AG08396 (cell line): ENCODE data around the gene ELFN1.

ENCODE experiments used
- DNase-seq: peaks from one replicate; pipeline ENCODE4 v3.0.0; 2012; ENCODE audit warnings: low spot score, mixed read lengths

Gene ELFN1

DNA sequence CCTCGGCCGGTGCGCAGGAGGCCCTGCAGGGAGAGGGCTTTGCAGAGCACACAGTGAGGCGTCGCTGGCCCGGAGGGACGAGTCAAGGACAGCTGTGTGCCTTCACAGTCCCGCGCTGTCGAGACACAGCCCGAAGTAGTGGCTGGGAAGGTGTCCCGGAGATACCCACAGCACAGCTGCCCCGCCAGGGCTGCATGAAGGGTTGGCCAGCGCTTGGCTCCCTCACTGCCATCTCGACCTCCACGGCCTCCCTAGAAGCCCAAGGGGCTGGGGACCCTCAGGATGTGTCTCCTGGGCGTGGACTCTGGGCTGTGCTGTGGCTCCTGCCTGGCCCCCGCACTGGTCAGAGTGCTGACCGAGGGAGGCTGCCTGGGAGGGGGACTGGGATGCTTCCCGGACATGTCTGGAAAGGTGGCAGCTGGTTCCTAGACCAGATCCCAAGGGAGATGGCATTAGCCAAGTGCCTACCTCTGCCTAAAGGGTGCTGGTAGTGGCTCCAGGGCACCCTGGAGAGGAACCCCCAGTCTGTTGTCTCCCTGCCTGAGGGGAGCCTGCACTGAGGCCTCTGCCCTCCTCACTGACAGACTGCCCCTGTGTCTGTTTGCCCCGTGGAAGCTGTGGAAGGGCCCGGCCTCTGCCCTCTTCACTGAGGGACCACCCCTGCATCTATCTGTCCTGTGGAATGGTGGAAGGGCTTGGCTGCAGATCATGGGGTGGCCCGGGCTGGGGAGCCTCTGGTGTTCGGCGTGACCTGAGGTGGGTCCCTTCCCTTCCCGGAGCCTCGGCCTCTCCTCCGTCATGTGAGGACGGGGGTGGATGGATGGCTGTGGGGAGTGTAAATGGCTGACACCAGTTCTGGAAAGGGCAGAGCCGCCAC is 5.8 kb downstream of the ELFN1 start:
- no peak for DNase-seq

DNA sequence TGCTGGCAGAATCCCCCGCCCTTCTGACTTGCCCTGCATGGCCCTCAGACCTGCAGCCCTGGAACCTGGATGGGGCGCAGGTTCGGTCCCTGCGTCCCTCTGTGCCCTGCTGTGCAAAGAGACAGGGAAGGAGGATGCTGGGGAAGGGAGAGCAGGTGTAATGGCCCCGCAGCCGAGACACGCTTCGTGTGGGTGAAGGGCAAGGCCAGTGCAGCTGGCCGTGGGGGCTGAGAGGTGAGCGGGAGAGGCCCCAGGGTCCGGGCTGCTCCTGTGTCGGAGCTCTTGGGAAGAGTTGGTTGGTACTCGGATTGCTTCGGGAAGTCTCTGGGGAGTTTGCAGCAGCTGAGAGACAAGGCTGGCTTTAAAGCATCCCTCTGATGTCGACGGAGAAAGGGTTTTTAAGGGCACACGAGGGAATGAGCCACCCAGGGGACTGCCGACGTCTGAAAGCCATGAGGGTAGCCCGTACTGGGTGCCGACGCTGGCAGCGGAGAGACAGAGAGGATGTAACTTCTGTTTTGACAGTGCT is 6.5 kb downstream of the ELFN1 start:
- no peak for DNase-seq

DNA sequence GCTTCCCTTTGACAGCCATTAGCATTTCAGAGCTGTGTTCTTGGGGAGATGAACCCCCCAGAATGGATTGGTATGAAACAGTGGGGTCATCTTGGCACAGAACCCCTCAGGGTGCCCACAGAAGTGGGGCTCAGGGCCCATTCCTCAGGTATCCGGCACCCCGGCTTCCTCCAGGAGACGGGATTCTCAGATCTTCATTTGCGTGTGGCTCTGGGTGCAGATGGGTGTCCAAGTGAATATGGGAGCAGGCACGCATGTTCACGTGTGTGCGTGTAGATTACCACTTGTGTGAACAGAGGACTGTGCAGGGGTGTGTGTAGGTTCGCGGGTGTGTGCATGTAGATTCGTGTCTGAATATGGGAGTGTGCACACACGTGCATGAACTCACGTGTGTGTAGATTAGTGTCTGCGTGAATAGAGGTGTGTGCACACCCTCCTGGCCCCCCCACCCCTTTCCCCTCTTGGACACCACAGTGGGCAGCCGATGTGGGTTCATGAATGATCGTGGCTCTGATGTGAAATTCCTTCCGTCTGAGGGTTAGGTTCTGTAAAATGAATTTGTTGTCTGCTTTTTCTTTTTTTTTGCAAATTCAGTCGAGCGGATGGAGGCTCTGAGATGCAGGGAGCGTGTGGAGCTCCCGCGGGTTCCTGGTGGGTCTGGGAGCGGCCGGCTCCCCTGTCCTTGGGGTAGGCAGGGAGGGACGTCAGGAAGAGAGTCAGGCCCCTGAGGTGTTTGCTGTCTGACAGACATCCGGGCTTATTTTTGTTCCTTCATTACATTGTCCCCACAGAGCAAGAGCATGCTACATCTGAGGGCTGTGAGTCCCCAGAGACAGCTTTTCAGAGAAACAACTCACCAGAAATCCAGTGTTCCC is 7.4 kb downstream of the ELFN1 start:
- DNase-seq, result no peak

- DNase-seq, result no peak
These were observed 8.0 kb downstream of the ELFN1 start for GRCh38 chr7:1678081-1678543.

GRCh38 chr7:1678571-1679325 is 8.7 kb downstream of the ELFN1 start:
- no peak for DNase-seq

GRCh38 chr7:1679326-1679965 is 9.4 kb downstream of the ELFN1 start:
- DNase-seq, result no peak

- DNase-seq, result no peak
These were observed 10.1 kb downstream of the ELFN1 start for GRCh38 chr7:1679966-1680730.

GRCh38 chr7:1681581-1681980 is 11.5 kb downstream of the ELFN1 start:
- DNase-seq, result no peak

DNA sequence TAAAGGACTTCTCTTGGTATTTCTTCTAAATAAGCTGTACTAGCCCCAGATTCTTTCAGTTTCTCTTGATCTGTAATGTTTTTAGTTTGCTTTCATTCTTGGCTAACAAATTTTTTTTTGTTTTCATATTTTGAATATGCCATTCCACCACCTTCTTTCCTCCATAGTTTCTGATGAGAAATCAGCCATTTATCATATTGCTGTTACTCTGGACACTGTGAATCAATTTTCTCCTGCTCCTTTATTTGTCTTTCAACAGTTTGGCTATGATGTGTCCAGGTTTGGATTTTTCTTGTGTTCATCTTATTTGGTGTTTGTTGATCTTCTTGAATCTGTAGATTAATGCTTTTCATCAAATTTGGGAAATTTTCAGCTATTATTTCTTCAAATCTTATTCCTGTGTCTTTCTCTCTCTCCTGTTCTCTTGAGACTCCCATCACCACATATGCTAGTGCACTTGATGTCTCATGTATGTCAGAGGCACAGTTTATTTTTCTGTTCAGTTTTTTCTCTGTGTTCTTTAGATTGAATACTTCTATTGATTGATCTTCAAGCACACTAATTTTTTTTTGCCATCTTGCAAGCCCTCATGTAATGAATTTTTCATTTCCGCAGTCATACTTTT is 15.0 kb downstream of the ELFN1 start:
- DNase-seq, result no peak

DNA sequence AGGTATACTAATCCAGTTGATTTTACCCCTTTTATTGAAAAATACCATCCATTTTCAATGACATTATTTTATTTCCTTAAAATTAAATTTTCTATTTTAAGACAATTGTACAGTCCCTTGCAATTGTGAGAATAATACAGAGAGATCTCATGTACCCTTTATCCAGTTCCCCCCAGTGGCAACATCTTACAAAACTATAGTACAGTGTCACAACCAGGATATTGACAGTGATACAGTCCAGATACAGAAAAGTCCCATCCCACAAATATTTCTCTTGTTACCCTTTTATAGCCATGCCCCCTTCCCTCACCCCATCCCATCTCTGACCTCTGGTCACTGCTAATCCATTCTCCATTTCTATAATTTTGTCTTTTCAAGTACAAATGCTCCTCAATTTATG is 18.5 kb downstream of the ELFN1 start:
- DNase-seq, result no peak

GRCh38 chr7:1689311-1689710 is 19.2 kb downstream of the ELFN1 start:
- no peak for DNase-seq

GRCh38 chr7:1690359-1690958 is 20.4 kb downstream of the ELFN1 start:
- no peak for DNase-seq

DNA sequence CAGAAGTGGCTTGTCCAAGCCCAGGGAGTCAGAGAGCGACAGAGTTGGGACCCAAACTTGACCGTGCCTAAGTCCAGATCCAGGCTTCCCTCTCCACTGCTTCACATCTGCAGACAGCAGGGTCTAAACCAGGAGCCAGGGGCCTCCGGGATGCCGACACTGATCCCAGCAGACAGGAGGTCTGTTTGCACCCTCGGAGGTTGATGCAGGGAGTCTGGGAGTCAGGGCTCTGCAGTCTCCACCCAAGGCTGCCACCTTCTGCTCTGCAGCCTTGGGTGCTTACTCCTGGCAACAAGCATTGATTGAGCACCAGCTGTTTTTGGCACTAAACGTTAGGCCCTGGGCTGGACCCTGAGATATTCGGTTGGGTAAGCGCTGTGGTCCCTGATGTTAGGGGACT is 21.0 kb downstream of the ELFN1 start:
- DNase-seq, result no peak

DNA sequence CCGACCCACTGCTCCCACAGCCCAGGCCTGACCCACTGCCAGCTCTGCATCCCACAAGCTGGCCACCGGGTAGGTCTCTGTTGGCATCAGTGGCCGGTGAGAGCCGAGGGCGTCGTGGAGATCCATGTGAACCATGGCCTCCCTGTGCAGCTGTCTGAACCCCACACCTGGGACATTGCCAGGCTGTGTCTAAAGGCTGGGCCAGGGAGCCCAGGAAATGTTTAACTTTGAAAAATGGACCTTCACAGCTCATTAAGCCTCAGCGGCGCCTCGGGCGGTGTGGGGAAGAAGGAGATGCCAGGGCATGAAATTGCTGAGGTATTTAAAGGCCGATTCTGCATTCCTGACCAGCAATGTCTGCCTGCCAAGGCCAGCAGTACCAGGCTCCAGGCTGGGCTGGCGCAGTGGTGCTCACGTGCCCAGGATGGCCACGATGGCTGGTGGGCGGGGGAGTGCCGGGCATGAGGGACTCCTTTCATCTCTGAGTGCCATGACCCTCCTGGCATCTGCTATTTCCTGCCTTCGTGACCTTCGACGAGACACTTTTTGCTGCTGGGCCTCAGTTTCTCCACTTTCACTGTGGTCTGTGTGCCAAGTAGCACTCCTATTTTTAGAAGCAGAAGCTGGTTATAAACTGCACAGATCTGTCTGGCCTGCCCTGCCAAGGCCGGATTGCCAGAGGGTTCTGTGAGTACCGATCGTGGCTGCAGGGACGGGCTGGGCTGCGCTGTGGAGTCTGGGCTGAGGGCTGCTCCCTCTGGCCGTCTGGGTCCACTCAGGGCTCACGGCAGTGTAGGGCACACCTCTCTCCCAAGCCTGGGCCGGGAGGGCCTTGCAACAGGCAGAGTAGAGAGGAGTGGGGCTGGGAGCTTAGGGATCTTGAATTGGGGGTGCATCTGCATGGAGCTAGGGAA is 21.8 kb downstream of the ELFN1 start:
- no peak for DNase-seq

DNA sequence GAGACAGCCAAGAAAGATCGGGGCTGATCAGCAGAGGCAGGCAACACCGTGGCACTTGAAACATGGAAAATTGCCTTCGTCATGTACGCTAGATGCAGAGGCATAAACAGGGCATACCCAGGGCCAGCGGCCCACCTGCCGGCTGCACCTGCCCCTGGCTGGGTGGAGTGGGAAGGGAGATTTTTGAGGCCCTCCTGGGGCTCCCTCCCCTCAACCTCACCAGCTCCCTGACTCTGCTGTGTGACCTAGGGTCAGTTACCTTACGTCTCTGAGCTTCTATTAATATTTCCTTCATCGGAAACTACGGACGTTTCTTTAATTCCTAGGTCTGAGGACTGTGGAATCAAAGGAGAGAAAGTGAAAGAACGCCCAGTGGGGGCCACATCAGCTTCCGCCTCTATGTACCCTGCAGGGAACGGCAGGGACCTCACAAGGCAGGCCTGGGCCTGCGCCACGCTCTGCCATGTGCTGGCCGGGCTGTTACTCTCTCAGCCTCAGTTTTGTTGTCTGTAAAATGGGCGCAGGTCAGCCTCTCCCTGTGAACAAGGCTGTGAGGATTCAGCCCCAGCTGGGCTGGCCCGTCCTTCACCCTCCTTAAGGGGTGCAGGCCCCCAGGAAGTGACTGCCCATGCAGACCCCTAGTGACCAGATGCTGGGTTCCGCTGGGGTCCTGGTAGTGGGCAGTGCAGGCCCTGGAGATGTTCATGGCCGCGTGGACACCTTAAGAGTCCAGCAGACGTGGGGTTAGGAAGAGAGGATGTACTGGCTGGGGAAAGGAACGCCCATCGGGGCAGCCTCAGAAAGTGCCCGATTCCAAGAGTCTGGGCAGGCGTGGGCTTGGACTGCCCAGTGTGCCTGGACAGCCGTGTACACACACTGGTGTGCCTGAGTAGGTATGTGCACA is 22.7 kb downstream of the ELFN1 start:
- DNase-seq, result no peak

- DNase-seq, result no peak
These were observed 23.4 kb downstream of the ELFN1 start for GRCh38 chr7:1693419-1693990.

DNA sequence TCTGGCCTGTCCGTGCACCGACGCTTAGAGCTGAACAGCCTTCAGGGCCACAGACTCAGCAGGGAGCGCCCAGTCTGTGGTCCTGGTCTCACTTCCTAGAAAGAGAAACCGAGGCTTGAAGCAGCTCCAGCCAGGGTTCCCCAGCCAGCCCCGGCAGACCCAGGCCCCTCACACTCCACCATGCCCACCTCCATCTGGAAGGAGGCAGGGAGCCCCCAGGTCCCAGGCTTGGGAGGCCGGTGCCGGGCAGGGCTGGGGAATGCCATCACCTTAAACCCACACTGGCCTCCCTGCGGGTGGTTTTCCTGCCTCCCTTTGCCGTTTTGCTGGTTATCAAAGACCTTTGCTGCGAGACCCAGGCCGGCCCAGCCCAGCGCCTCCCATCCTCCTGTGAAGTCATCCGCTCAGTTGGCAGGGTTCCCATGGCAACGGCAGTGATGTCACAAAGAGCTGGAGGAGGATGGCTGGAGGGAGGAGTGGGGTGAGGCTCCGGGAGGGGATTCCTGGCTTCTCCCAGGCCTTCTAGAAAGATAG is 24.0 kb downstream of the ELFN1 start:
- DNase-seq, result no peak
